Esophagus squamous epithelium (tissue), 5 donors: ENCODE results near the gene ITGB8. TPM values are rescaled to one million over a fixed set of nuclear protein-coding genes. Genes with fewer than 3 reads are reported as not detected.

Source experiments
- DNase-seq: peaks from one replicate; lab custom pipeline; 2025; lab: John Stamatoyannopoulos, UW
- H3K27ac ChIP-seq, 4 donors: fragments of 200-600 bp; sonication (generic); one replicate each; pipeline ENCODE4 v1.5.1; 2016 to 2019; ENCODE audit warnings: mild to moderate bottlenecking in 1 of 4
- H3K27me3 ChIP-seq, 4 donors: fragments of 200-600 bp; sonication (generic); 1 replicate in 3 of 4; 2 replicates in 1 of 4; pipeline versions ENCODE4 v1.5.1 to v1.6.0; 2017 to 2021; ENCODE audit warnings: antibody characterized with exemption in 1 of 4
- H3K36me3 ChIP-seq, 3 donors: fragments of 200-600 bp; sonication (generic); one replicate each; pipeline ENCODE4 v1.5.1; 2016 to 2019
- H3K4me1 ChIP-seq, 3 donors: fragments of 200-600 bp; sonication (generic); one replicate each; pipeline ENCODE4 v1.5.1; 2017 to 2019
- H3K4me3 ChIP-seq, 4 donors: fragments of 200-600 bp; sonication (generic); 1 replicate in 3 of 4; 2 replicates in 1 of 4; pipeline ENCODE4 v1.5.1; 2016 to 2019; ENCODE audit warnings: mild to moderate bottlenecking in 2 of 4, moderate library complexity in 1 of 4
- H3K9me3 ChIP-seq, 3 donors: fragments of 200-600 bp; sonication (generic); one replicate each; pipeline ENCODE4 v1.5.1; 2016 to 2019
- CTCF ChIP-seq, 6 experiments: fragments of 450-650 bp in 4 of 6; fragments of 200-600 bp in 2 of 6; sonication (generic) in 2 of 6; IDR thresholded peaks; one replicate each; pipeline ENCODE4 v1.5.1; 2016 to 2019; ENCODE audit warnings: antibody characterized with exemption in 6 of 6, mild to moderate bottlenecking in 4 of 6, moderate library complexity in 4 of 6
- POLR2A ChIP-seq, 4 donors: fragments of 450-650 bp; IDR thresholded peaks; one replicate each; pipeline ENCODE4 v1.6.1; 2017; ENCODE audit warnings: antibody characterized with exemption in 4 of 4, mild to moderate bottlenecking in 4 of 4, moderate library complexity in 3 of 4
- WGBS, 2 donors: methylation state at CpG; one replicate each; pipeline ENCODE4 v1.1.5; 2018; 5-methylcytosine and 5-hydroxymethylcytosine counted together
- intact Hi-C: fragments of 100-400 bp; cut with DNase I; formaldehyde crosslinking; loops from one replicate; pipeline ENCODE4 v1.15.0; 2022
- total RNA-seq, 4 donors: library from RNA; depleted of rRNA; stranded (reverse); fragments of >200 nt; gene quantifications; one replicate each; pipeline ENCODE4 v1.1.0, GENCODE V29; 2016
- donor health status: DM: yes; HTN: yes; CAD: no.

ITGB8 gene
- total RNA-seq, 4 donors from 2014 or later: 23.5 to 30.6 (median 27.4) TPM

DNA sequence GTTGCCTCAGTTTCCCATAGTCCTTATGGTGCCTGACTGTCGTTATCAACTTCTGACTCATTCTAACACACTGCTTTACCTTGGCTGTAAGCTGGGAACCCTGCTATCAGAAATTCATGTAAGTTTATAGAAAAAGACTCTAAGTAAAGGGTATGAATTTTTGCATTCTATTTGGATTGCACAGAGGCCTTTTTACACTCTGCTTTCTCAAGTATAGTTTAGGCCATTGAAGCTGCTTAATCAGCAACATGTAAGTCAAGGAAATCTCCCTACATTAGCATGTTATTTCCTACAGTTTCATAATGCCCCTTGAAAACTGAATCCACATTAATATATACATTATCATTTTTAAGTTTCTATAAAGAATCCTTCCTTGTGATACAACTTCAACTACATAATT lies 17.1 kb upstream of the ITGB8 start:
- Histone ChIP-seq H3K36me3 (no peaks in the 10 kb centered on the region), H3K27me3 (no peaks in the 10 kb centered on the region), H3K27ac (no peak overlapping the region), H3K9me3 (no peaks in the 10 kb centered on the region), H3K4me3 (no peak overlapping the region), H3K4me1 (peaks cover 0 to 10% (median 0%) of the 10 kb centered on the region in 3 donors)
- WGBS, 2 donors: 86 to 93% methylated on average over 1 of the region's 1 CpG
- no peak for DNase-seq
- intact Hi-C loops: loop anchor here (10.0 kb wide), 1 partner anchor 559 kb away; no protein-coding TSS in a partner anchor
- TF ChIP-seq CTCF (IDR thresholded peaks at IDR 0.05) (no peak), POLR2A (IDR thresholded peaks at IDR 0.05) (no peak)

- Histone ChIP-seq H3K27me3 (no peaks in the 10 kb centered on the region), H3K9me3 (no peaks in the 10 kb centered on the region), H3K4me1 (peaks cover 0 to 10% (median 0%) of the 10 kb centered on the region in 3 donors), H3K36me3 (no peaks in the 10 kb centered on the region), H3K27ac (no peak overlapping the region), H3K4me3 (no peak overlapping the region)
- TF ChIP-seq POLR2A (IDR thresholded peaks at IDR 0.05) (no peak), CTCF (IDR thresholded peaks at IDR 0.05) (no peak)
- WGBS, 2 donors: 70 to 85% methylated on average over 2 of the region's 2 CpGs
- intact Hi-C loops: loop anchor here (10.0 kb wide), 1 partner anchor 559 kb away; no protein-coding TSS in a partner anchor
- no peak for DNase-seq
These were observed 16.5 kb upstream of the ITGB8 start for GRCh38 chr7:20314198-20314597.

GRCh38 chr7:20316706-20317105 lies 14.0 kb upstream of the ITGB8 start:
- intact Hi-C loops: loop anchor here (10.0 kb wide), 1 partner anchor 562 kb away; no protein-coding TSS in a partner anchor
- DNase-seq: no peak
- 67 to 74% methylated on average over 4 of the region's 4 CpGs for WGBS, 2 donors
- no peaks in the 10 kb centered on the region for H3K27me3 ChIP-seq
- H3K27ac ChIP-seq: no peak overlapping the region
- TF ChIP-seq CTCF (IDR thresholded peaks at IDR 0.05): no peak
- no peak for TF ChIP-seq POLR2A (IDR thresholded peaks at IDR 0.05)
- H3K9me3 ChIP-seq: no peaks in the 10 kb centered on the region
- H3K4me1 ChIP-seq: peaks cover 0 to 10% (median 0%) of the 10 kb centered on the region in 3 donors
- no peaks in the 10 kb centered on the region for H3K36me3 ChIP-seq
- H3K4me3 ChIP-seq: no peak overlapping the region

DNA sequence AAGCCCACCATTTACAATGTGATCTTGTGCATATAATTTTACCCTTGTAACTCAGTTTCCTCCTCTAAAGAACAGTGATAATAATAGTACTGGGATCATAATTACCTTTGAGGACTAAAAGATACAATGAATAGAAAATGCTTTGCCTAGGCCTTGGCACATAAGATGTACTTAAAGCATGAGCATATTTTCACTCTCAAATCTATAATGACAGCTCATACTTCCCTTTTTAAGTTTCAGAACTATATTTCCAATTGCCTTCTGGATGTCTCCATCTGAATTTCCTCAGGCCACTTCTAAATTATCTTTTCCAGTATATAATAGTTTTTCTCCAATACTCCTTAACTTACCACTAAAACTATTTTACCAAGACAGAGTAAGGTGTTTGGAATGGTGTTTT lies 13.3 kb upstream of the ITGB8 start:
- peaks cover 0 to 6% (median 0%) of the 10 kb centered on the region in 3 donors for H3K4me1 ChIP-seq
- no peaks in the 10 kb centered on the region for H3K36me3 ChIP-seq
- no peaks in the 10 kb centered on the region for H3K9me3 ChIP-seq
- intact Hi-C loops: loop anchor here (10.0 kb wide), 1 partner anchor 563 kb away; no protein-coding TSS in a partner anchor
- no peak for TF ChIP-seq CTCF (IDR thresholded peaks at IDR 0.05)
- TF ChIP-seq POLR2A (IDR thresholded peaks at IDR 0.05): no peak
- no peak overlapping the region for H3K27ac ChIP-seq
- no peaks in the 10 kb centered on the region for H3K27me3 ChIP-seq
- DNase-seq: no peak
- no peak overlapping the region for H3K4me3 ChIP-seq

- no peak for TF ChIP-seq POLR2A (IDR thresholded peaks at IDR 0.05)
- no peak for TF ChIP-seq CTCF (IDR thresholded peaks at IDR 0.05)
- intact Hi-C loops: loop anchor here (10.0 kb wide), 1 partner anchor 564 kb away; no protein-coding TSS in a partner anchor
These were observed 11.8 kb upstream of the ITGB8 start for GRCh38 chr7:20318933-20319332.

More at GRCh38 chr7:20318933-20319332, 11.8 kb upstream of the ITGB8 start:
- Histone ChIP-seq H3K36me3 (no peaks in the 10 kb centered on the region), H3K9me3 (no peaks in the 10 kb centered on the region), H3K4me3 (no peak overlapping the region), H3K27me3 (no peaks in the 10 kb centered on the region), H3K4me1 (no peaks in the 10 kb centered on the region), H3K27ac (no peak overlapping the region)
- 79 to 88% methylated on average over 6 of the region's 6 CpGs for whole genome bisulfite sequencing, 2 donors
- no peak for DNase-seq
